ENCODE results near the gene ASB2.

The ASB2 gene

DNA sequence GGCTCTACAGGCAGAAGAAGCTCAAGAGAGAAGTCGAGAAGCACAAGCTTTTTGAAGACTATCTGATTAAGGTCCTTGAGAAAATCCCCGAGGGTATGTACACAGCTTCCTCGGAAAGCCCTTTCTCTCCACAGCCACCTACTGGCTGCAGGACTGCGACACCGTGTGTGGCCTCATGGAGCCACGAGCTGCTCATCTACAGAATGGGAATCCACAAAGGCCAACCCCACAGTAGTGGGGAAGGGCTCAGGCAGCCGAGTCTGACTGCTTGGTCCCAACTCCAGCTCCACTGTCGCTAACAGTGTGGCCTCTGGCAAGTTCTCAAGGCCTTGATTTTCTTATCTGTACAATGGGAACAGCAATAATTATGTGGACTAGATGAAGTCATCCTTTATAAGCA, 23.2 kb upstream of the ASB2 start:
- DNase-seq = no peak

- DNase-seq = no peak
Measured at GRCh38 chr14:93998871-93999403, 22.6 kb upstream of the ASB2 start.

DNA sequence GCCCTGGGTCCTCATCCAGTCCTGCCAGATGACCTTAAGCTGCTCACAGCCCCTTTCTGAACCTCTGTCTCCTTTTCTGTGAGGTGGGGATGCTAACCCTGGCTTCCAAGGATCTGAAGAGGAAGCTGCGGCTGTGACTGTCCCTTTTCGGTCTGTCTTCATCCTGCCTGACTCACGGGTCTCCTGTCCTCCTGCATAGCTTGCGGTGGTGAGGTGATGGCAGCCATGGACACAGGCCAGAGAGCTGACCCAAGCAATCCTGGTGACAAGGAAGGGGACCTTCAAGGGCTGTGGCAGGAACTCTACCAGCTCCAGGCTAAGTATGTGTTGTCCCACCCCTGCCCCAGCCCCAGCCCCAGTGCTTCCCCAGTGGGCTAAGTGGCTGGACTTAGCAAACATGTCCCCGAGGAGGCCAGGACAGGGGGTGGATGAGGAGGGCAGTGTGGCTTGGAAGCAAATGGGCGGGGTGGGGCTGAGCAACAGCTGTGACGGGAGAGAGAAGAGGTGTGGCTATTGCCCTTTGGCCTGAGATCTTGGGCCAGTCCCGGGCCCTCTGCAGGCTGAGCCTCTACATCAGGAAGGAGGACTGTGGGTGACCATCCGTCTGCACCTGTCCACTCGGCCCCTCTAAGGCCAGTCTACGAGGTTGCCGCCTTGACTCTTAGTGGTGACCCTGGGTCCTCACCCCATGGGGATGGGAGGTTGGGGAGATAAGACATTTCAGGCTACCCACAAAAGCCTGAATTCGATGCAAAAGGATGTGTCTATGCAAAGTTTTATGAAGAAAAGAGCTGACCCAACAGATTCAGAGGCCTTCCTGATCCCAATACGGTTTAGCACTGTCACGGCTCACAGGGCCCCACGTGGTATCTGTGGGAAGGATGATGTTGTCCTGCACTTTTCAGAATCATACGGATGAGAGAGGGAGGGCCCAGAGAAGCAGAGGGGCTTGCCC, 21.8 kb upstream of the ASB2 start:
- no peak for DNase-seq

- DNase-seq = no peak
Measured at GRCh38 chr14:93997082-93997481, 20.7 kb upstream of the ASB2 start, which contains the start of gene CCDC197. TSS of gene CCDC197 (plus strand) at chr14:93997301. CDS start at chr14:93998132, 831 bp downstream.

GRCh38 chr14:93996130-93996695, 19.8 kb upstream of the ASB2 start:
- no peak for DNase-seq

DNA sequence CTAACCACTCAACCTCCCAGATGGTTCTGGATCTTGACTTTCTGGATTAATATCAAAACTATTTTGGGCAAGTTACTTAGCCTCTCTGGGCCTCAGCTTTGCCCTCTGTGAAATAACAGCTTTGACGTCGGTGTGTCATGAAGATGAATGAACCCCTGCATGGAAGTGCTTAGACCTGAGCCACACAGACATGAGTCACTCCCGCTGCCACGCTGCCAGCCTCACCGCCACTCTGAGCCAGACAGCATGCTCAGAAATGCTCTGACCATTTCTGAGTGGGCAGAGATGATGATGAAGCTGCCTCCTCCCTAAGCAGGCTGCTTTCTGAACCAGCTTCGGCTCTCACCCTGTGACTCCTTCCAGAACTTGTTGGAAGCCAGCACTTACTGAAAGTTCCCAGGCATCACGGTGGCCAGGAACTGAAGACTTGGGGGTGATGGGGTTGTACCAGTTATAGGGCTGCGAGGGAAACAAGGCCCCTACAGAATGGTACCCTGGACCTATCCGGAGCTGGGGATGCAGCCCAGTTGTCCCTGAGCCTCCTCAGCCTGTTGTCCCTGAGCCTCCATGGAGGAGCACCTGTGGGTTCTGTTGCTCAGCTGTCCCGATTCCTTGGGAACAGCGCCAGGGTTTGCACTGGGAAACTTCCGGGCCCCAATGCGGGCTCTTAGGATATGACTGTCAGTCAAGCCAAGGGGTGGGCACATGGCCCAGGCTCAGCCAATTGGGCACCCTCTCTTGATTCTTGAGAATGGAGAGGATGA, 18.7 kb upstream of the ASB2 start:
- DNase-seq = peak; percentile 73

DNA sequence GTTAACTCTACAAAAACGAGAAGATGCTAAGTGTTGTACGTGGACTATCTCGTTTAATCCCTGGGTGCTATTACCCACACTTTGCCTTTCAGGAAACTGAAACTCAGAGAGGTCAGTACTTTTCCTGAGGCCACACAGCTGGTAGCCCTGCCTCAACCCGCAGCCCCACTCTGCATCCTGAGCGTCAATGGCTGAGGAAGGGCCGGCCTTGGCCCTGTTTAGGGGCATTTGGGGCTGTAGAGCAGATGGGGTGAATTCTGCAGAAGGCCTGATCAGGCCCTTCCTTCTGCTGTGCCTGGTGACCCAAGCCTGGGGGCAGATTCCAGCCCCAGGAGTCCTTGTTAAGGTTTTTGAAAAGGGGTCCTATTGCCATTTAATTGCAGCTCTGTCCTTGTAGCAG, 17.0 kb upstream of the ASB2 start:
- no peak for DNase-seq

DNA sequence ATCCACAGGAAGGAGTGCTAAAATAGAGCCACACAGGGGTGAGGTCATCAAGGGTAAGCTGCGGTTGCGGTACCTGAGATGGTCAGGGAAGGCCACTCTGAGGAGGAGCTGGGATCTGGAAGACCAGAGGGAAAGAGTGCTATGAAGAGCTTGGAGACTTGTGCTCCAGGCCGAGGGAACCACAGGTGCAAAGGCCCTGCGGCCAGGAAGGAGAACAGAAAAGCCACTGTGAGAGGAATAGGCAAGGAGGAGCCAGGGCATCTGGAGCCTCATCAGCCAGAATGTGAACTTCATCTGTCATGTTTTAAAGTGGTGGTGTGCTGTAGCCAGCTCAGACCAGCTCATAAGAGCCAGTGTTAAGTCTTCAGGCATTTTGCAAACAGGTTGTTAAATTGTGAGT, 15.3 kb upstream of the ASB2 start:
- DNase-seq = no peak

DNA sequence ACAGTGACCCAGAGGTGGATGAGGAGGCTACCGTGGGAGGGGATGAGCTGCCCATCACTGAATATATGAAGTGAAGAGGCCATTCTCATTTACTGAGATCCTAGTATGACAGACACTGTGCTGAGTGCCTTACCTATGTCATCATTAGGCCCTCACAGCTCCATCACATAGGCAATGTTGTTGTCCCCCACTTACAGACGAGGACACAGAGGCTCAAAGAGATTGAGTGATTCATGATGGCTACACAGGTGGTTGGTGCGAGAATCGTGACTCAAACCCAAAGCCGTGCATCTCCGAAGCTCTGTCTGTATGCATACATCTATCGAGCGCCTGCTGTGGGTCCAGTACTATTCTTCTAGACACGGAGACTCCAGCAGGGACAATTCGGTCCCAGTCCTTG, 14.8 kb upstream of the ASB2 start:
- DNase-seq = no peak

- DNase-seq = no peak
Measured at GRCh38 chr14:93989939-93990338, 13.6 kb upstream of the ASB2 start.

GRCh38 chr14:93987815-93988476, 11.6 kb upstream of the ASB2 start:
- no peak for DNase-seq

DNA sequence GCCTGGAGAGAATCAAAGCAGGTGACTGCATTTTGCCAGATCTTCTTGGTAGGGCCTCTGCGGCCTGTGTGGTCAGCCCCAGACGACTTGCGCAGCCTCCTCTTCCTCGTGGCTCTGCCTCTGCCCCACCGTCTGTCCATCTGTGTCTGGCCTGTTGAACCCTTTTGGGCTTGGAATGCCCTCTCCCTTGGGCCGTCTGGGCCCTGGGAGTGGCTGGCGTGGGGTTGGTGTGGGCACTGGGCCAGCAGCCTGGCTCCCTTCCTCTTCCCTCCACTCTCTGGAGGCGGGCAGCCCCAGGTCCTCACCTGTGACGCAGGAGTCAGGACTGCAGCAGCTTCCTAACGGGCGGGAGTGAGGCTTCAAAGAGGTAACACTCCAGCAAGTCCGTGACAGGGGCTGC, 11.0 kb upstream of the ASB2 start:
- DNase-seq = no peak

- no peak for DNase-seq
Measured at GRCh38 chr14:93986955-93987354, 10.6 kb upstream of the ASB2 start.

DNA sequence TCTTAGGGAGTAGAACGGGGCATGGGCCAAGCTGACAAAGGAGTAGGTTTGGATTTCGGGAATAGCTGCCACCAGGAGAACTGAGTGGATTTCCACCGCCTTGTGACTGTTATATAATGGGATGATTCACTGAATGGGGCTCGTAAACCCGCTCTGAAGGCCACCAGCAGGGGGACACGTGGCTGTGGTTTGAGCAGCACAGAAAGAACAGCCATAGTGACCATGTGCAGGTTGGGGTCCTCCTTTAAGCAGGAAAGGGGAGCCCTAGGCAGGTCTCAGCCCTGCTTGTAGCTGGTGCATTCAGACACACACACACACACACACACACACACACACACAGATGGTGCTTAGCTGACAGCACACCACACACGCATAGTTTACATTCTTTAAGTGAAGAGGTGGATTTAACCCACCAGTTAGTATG, 8.6 kb upstream of the ASB2 start:
- DNase-seq = no peak

GRCh38 chr14:93984070-93984469, 7.7 kb upstream of the ASB2 start:
- no peak for DNase-seq

- DNase-seq = no peak
Measured at GRCh38 chr14:93982230-93983007, 6.0 kb upstream of the ASB2 start.

- DNase-seq = no peak
Measured at GRCh38 chr14:93981316-93982229, 5.2 kb upstream of the ASB2 start.

DNA sequence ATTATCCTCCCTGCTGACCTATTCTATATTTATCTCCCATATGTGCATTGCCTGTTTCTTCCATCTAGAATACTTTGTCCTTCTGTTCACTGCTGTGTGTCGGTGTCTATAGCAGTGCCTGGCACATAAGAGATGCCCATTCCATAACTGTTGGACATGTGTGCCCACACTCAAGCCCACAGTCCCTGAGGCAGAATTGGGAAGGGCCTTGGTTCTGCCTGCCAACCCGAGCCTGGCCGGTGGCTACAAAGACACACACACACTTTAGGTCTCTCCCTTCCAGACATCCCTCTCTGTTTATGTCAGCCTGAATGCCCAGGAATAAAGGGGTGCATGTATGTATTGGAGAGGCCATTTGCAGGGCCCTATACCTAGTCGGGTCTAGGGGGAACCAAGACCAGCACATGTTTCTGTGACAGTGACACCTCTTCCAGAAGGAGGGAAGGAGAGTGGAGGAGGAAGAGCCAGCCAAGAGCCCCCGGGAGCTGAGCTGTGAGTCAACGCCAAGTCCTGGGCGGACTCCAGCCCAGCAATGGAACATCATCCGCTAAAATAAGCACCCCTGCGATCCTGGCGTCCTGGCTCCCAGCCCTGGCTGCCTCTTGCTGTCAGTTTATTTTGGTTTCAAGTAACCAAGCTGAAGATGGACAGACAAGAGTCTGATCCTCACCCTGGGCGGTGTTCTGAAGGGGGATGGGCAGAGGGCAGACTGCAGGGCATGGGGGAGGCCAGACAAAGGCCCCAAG, 4.3 kb upstream of the ASB2 start:
- DNase-seq = no peak

- no peak for DNase-seq
Measured at GRCh38 chr14:93978735-93979134, 2.4 kb upstream of the ASB2 start.

Measured in stimulated activated naive CD4-positive, alpha-beta T cell treated with Interleukin-2 at 50 U/mL for 16 hours (primary cell).